Nephron (organoid): Measurements from ENCODE around the gene ACOXL.
"Not testable (repeated sequence)": the region's sequence is repeated elsewhere in the genome, so short reads cannot be mapped to it uniquely, and the experiment has no call there.

ENCODE experiments used
- H3K27ac Mint-ChIP-seq, 3 experiments: 2 replicates each; pipeline ENCODE4 v1.8.0; 2020; ENCODE audit warnings: mixed read lengths in 3 of 3, mild to moderate bottlenecking in 2 of 3, moderate library complexity in 1 of 3
- H3K27me3 Mint-ChIP-seq: 2 replicates; pipeline ENCODE4 v1.8.0; 2021; ENCODE audit warnings: low read depth, mild to moderate bottlenecking, moderate library complexity, mixed read lengths
- H3K36me3 Mint-ChIP-seq: 2 replicates; pipeline ENCODE4 v1.8.0; 2020; ENCODE audit warnings: low read depth, mixed read lengths
- H3K4me1 Mint-ChIP-seq: 2 replicates; pipeline ENCODE4 v1.8.0; 2020; ENCODE audit warnings: mixed read lengths
- H3K4me3 Mint-ChIP-seq, 3 experiments: 2 replicates each; pipeline ENCODE4 v1.8.0; 2020; ENCODE audit warnings: mild to moderate bottlenecking in 3 of 3, mixed read lengths in 3 of 3, moderate library complexity in 2 of 3
- H3K9me3 Mint-ChIP-seq: 2 replicates; pipeline ENCODE4 v1.8.0; 2020; ENCODE audit warnings: mixed read lengths
- CTCF ChIP-seq, 3 experiments: fragments of 200-600 bp; sonication (generic); IDR thresholded peaks; one replicate each; pipeline ENCODE4 v1.5.0; 2021; ENCODE audit warnings: antibody characterized with exemption in 3 of 3; ENCODE audit not compliant: unreplicated experiment in 3 of 3

The ACOXL gene

GRCh38 chr2:110732422-110733413 lies at the start of gene ACOXL:
ACOXL (plus strand) TSS chr2:110732573; CDS start chr2:110768390, 35,817 bp downstream.
- H3K4me3 Mint-ChIP-seq, result peak within 1 kb of the TSS; percentile 59 to 77 (median 71)
- peaks cover 28% of the 10 kb centered on the region for H3K9me3 Mint-ChIP-seq
- peaks cover 3% of the 10 kb centered on the region for H3K36me3 Mint-ChIP-seq
- H3K27me3 Mint-ChIP-seq, result peaks cover 94% of the 10 kb centered on the region
- no peak for TF ChIP-seq CTCF (IDR thresholded peaks at IDR 0.05; ENCODE audit: unreplicated experiment in 3 of 3)
- no peak within 1 kb of the TSS for H3K27ac Mint-ChIP-seq
- H3K4me1 Mint-ChIP-seq, result peaks cover 8% of the 10 kb centered on the region

GRCh38 chr2:110682872-110683271 lies 49.5 kb upstream of the ACOXL start:
- Mint-ChIP-seq H3K4me1 (peaks cover 23% of the 10 kb centered on the region), H3K27me3 (peaks cover 13% of the 10 kb centered on the region), H3K36me3 (no peaks in the 10 kb centered on the region), H3K4me3 (no peak overlapping the region), H3K9me3 (peaks cover 6% of the 10 kb centered on the region), H3K27ac (no peak overlapping the region)
- TF ChIP-seq CTCF (IDR thresholded peaks at IDR 0.05; ENCODE audit: unreplicated experiment in 3 of 3), result no peak

GRCh38 chr2:110687775-110688484 lies 44.4 kb upstream of the ACOXL start:
- H3K36me3 Mint-ChIP-seq, H3K27ac Mint-ChIP-seq, H3K9me3 Mint-ChIP-seq, H3K4me1 Mint-ChIP-seq, H3K4me3 Mint-ChIP-seq: not testable (repeated sequence)
- peaks cover 14% of the 10 kb centered on the region for H3K27me3 Mint-ChIP-seq

GRCh38 chr2:110688594-110689091 lies 43.7 kb upstream of the ACOXL start:
- Mint-ChIP-seq H3K4me1 (peaks cover 5% of the 10 kb centered on the region), H3K36me3 (no peaks in the 10 kb centered on the region), H3K9me3 (peaks cover 8% of the 10 kb centered on the region), H3K27me3 (peaks cover 14% of the 10 kb centered on the region), H3K4me3 (no peak overlapping the region), H3K27ac (no peak overlapping the region)
- no peak for TF ChIP-seq CTCF (IDR thresholded peaks at IDR 0.05; ENCODE audit: unreplicated experiment in 3 of 3)

GRCh38 chr2:110690083-110690965 lies 42.0 kb upstream of the ACOXL start:
- no peak for TF ChIP-seq CTCF (IDR thresholded peaks at IDR 0.05; ENCODE audit: unreplicated experiment in 3 of 3)
- no peak overlapping the region for H3K4me3 Mint-ChIP-seq
- no peaks in the 10 kb centered on the region for H3K36me3 Mint-ChIP-seq

More at GRCh38 chr2:110690083-110690965, 42.0 kb upstream of the ACOXL start:
- Mint-ChIP-seq H3K27me3 (peaks cover 10% of the 10 kb centered on the region), H3K4me1 (peaks cover 14% of the 10 kb centered on the region), H3K27ac (no peak overlapping the region), H3K9me3 (peaks cover 8% of the 10 kb centered on the region)
